K562 (cell line): Measurements from ENCODE around the gene WEE1. TPM values are rescaled to one million over a fixed set of nuclear protein-coding genes. Genes with fewer than 3 reads are reported as not detected.

Experiments used
- ARID4B ChIP-seq: sonication (generic); formaldehyde crosslinking; IDR thresholded peaks from 2 replicates; pipeline ENCODE4 v1.8.0; 2022; ENCODE audit warnings: mild to moderate bottlenecking, missing genetic modification reagents
- DACH1 ChIP-seq: fragments of 450-650 bp; IDR thresholded peaks from 2 replicates; pipeline ENCODE4 v1.6.1; 2018; ENCODE audit not compliant: partially characterized antibody
- ETV5 ChIP-seq: sonication (generic); formaldehyde crosslinking; IDR thresholded peaks from 2 replicates; pipeline ENCODE4 v1.4.0; 2020; ENCODE audit warnings: low read depth, mild to moderate bottlenecking, missing genetic modification reagents
- NEUROD1 ChIP-seq: fragments of 150-350 bp; IDR thresholded peaks from 2 replicates; pipeline ENCODE4 v1.6.1; 2014; ENCODE audit warnings: borderline replicate concordance, low read length, low read depth; ENCODE audit not compliant: partially characterized antibody
- NRF1 ChIP-seq, 2 experiments: fragments of 450-650 bp; IDR thresholded peaks in 1 of 2; conservative IDR thresholded peaks in 1 of 2; 2 replicates each; pipeline ENCODE4 v1.6.1; 2014; ENCODE audit warnings: mild to moderate bottlenecking in 2 of 2
- PHF20 ChIP-seq: fragments of 450-650 bp; IDR thresholded peaks from 2 replicates; pipeline ENCODE4 v1.6.1; 2018; ENCODE audit not compliant: partially characterized antibody
- RBM15 ChIP-seq: fragments of 200-400 bp; formaldehyde crosslinking; IDR thresholded peaks from 2 replicates; pipeline ENCODE4 v1.6.1; 2018; ENCODE audit warnings: mild to moderate bottlenecking, low read length, moderate library complexity; ENCODE audit not compliant: insufficient read depth
- REST ChIP-seq, 2 experiments: fragments of 450-650 bp; formaldehyde crosslinking in 1 of 2; IDR thresholded peaks; 2 replicates each; pipeline versions ENCODE4 v1.4.0 to v1.6.1; 2014 to 2020; ENCODE audit warnings: mild to moderate bottlenecking in 2 of 2, borderline replicate concordance in 1 of 2, low read depth in 1 of 2
- SMAD1 ChIP-seq: fragments of 150-350 bp; IDR thresholded peaks from 2 replicates; pipeline ENCODE4 v1.6.1; 2014; ENCODE audit warnings: low read length, low read depth; ENCODE audit not compliant: partially characterized antibody
- TSC22D4 ChIP-seq: fragments of 450-650 bp; IDR thresholded peaks from 2 replicates; pipeline ENCODE4 v1.6.1; 2016; ENCODE audit warnings: missing genetic modification characterization, missing biosample characterization, control low read depth
- ZBTB9 ChIP-seq: fragments of 450-650 bp; formaldehyde crosslinking; IDR thresholded peaks from 2 replicates; pipeline ENCODE4 v1.4.0; 2020; ENCODE audit warnings: mild to moderate bottlenecking, moderate library complexity
- polyA plus RNA-seq, 8 experiments: library from polyadenylated mRNA; depleted of rRNA in 4 of 8; stranded (reverse) in 5 of 8; unstranded in 3 of 8; fragments of >200 nt; fragmentation: Nextera tagmentation in 2 of 8; fragmentation: Illumina TruSeq in 1 of 8; extraction: Ambion mirVana in 2 of 8; extraction: Trizol in 1 of 8; gene quantifications; 2 replicates each; pipeline versions ENCODE4 v1.2.1 to v1.2.3, GENCODE V29; 2011 to 2014; ENCODE audit warnings: inconsistent platforms in 1 of 8, missing spikeins in 1 of 8
- total RNA-seq, 7 experiments: library from RNA; depleted of rRNA in 6 of 7; stranded (reverse); fragments of >200 nt in 6 of 7; fragmentation: Illumina TruSeq in 2 of 7; extraction: Trizol in 2 of 7; gene quantifications; 2 replicates each; pipeline versions ENCODE4 v1.2.1 to v1.2.3, GENCODE V29; 2011 to 2021; ENCODE audit warnings: low replicate concordance in 1 of 7

WEE1 gene
- total and polyA plus RNA-seq, 9 of the 15 experiments (the other 6 are each of a cell fraction or from before 2014, with no cell fraction given) = 21.9 to 99.0 (median 67.4) TPM

- TF ChIP-seq ZBTB9 (CRISPR knock-in tag) (peak; percentile 91; the same call in 1 of the 2 replicates), REST (IDR thresholded peaks at IDR 0.05; ENCODE audit: borderline replicate concordance) (peak; percentile 57), REST (CRISPR knock-in tag; IDR thresholded peaks at IDR 0.05; ENCODE audit: low read depth) (peak; percentile 75; the same call in 1 of the 2 replicates), TSC22D4 (no peak), ETV5 (CRISPR knock-in tag) (peak; percentile 80; the same call in 1 of the 2 replicates), RBM15 (no peak), PHF20 (peak; percentile 71), ARID4B (CRISPR knock-in tag) (peak; percentile 80; the same call in 1 of the 2 replicates), NRF1 (conservative IDR thresholded peaks at IDR 0.05 in 1 of 2, IDR thresholded peaks at IDR 0.05 in 1 of 2) (peak; percentile 73 to 77), DACH1 (no peak), NEUROD1 (peak; percentile 27), SMAD1 (peak; percentile 21)
These were observed at the start of gene WEE1 (continued) for GRCh38 chr11:9573052-9573774.
